Measurements from ENCODE around the gene NUP205.

DNA sequence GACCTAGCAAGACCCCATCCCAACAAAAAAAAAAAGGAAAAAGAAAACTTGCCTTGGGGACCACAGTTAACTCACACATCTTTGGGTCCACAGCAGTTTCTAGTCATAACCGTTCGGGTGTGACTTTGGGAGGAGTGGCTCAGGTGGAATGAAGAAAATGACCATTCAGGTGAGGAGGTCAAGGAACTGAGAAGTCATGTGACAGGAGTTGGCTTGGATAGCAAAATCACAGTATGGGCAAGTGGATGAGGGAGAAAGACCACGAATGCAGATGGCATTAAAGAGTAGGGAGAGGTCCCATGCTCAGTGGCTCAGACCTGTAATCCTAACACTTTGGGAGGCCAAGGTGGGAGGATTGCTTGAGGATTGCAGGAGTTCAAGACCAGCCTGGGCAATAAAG, 30.7 kb upstream of the NUP205 start:
- no peak for TF ChIP-seq EZH2 (IDR thresholded peaks at IDR 0.05; ENCODE audit: borderline replicate concordance, insufficient read depth, low read depth, low read length, poor library complexity, severe bottlenecking)
- TF ChIP-seq, protein P1, sequence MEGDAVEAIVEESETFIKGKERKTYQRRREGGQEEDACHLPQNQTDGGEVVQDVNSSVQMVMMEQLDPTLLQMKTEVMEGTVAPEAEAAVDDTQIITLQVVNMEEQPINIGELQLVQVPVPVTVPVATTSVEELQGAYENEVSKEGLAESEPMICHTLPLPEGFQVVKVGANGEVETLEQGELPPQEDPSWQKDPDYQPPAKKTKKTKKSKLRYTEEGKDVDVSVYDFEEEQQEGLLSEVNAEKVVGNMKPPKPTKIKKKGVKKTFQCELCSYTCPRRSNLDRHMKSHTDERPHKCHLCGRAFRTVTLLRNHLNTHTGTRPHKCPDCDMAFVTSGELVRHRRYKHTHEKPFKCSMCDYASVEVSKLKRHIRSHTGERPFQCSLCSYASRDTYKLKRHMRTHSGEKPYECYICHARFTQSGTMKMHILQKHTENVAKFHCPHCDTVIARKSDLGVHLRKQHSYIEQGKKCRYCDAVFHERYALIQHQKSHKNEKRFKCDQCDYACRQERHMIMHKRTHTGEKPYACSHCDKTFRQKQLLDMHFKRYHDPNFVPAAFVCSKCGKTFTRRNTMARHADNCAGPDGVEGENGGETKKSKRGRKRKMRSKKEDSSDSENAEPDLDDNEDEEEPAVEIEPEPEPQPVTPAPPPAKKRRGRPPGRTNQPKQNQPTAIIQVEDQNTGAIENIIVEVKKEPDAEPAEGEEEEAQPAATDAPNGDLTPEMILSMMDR (IDR thresholded peaks at IDR 0.05), result no peak
